RKO (cell line): Measurements from ENCODE around the gene DERA.

Experiments used
- DNase-seq: peaks from one replicate; pipeline ENCODE4 v3.0.0-alpha.2; 2016; ENCODE audit warnings: low spot score

The DERA gene

GRCh38 chr12:16074894-16075293, 163.8 kb downstream of the DERA start:
- no peak for DNase-seq

- DNase-seq: no peak
Measured at GRCh38 chr12:16075887-16076286, 164.8 kb downstream of the DERA start.

- peak; percentile 61 for DNase-seq
Measured at GRCh38 chr12:16076557-16076956, 165.4 kb downstream of the DERA start.

GRCh38 chr12:16076970-16077522, 165.9 kb downstream of the DERA start:
- no peak for DNase-seq

GRCh38 chr12:16086462-16086861, 175.3 kb downstream of the DERA start:
- no peak for DNase-seq

GRCh38 chr12:16086942-16087341, 175.8 kb downstream of the DERA start:
- DNase-seq: no peak
